HG03571 (cell line): Measurements from ENCODE around the gene MRO.
"Not testable (repeated sequence)": the region's sequence is repeated elsewhere in the genome, so short reads cannot be mapped to it uniquely, and the experiment has no call there.

Experiments
- ATAC-seq: cut with Tn5 transposase; IDR thresholded peaks from one replicate; pipeline ENCODE4 v1.9.1; 2021; ENCODE audit not compliant: unreplicated experiment

The MRO gene

GRCh38 chr18:50793641-50794565, 25.9 kb downstream of the MRO start:
- no peak for ATAC-seq

GRCh38 chr18:50792885-50793284, 26.9 kb downstream of the MRO start:
- no peak for ATAC-seq

GRCh38 chr18:50791599-50792438, 28.0 kb downstream of the MRO start:
- no peak for ATAC-seq

- no peak for ATAC-seq
Measured at GRCh38 chr18:50790948-50791347, 28.9 kb downstream of the MRO start.

GRCh38 chr18:50790241-50790640, 29.6 kb downstream of the MRO start:
- no peak for ATAC-seq

- no peak for ATAC-seq
Measured at GRCh38 chr18:50788284-50788683, 31.5 kb downstream of the MRO start.

GRCh38 chr18:50786864-50787263, 33.0 kb downstream of the MRO start:
- no peak for ATAC-seq

GRCh38 chr18:50783553-50783952, 36.3 kb downstream of the MRO start:
- no peak for ATAC-seq

GRCh38 chr18:50779021-50779420, 40.8 kb downstream of the MRO start:
- ATAC-seq = not testable (repeated sequence)

GRCh38 chr18:50776383-50776782, 43.4 kb downstream of the MRO start:
- ATAC-seq = no peak

GRCh38 chr18:50775726-50776125, 44.1 kb downstream of the MRO start:
- ATAC-seq = no peak

- ATAC-seq = no peak
Measured at GRCh38 chr18:50775207-50775606, 44.6 kb downstream of the MRO start.

GRCh38 chr18:50769463-50769862, 50.4 kb downstream of the MRO start:
- no peak for ATAC-seq

- ATAC-seq = no peak
Measured at GRCh38 chr18:50757358-50757757, 62.5 kb downstream of the MRO start.

GRCh38 chr18:50754297-50754696, 65.5 kb downstream of the MRO start:
- ATAC-seq = no peak

GRCh38 chr18:50753311-50753710, 66.5 kb downstream of the MRO start:
- ATAC-seq = no peak

GRCh38 chr18:50751947-50752346, 67.9 kb downstream of the MRO start:
- no peak for ATAC-seq

GRCh38 chr18:50751490-50751889, 68.3 kb downstream of the MRO start:
- no peak for ATAC-seq

GRCh38 chr18:50750546-50750945, 69.3 kb downstream of the MRO start:
- ATAC-seq = no peak

GRCh38 chr18:50749945-50750344, 69.9 kb downstream of the MRO start:
- ATAC-seq = no peak

GRCh38 chr18:50749421-50749820, 70.4 kb downstream of the MRO start:
- ATAC-seq = no peak
